Activated naive CD8-positive, alpha-beta T cell (primary cell): ENCODE data around the gene THTPA.

Source experiments
- H3K27ac Mint-ChIP-seq: one replicate; pipeline ENCODE4 v1.8.0; 2021; ENCODE audit warnings: mixed read lengths
- H3K27me3 Mint-ChIP-seq: one replicate; pipeline ENCODE4 v1.8.0; 2021; ENCODE audit warnings: mixed read lengths
- H3K36me3 Mint-ChIP-seq: one replicate; pipeline ENCODE4 v1.8.0; 2021; ENCODE audit warnings: mixed read lengths
- H3K4me1 Mint-ChIP-seq: one replicate; pipeline ENCODE4 v1.8.0; 2021; ENCODE audit warnings: low read depth, mixed read lengths
- H3K4me3 Mint-ChIP-seq: one replicate; pipeline ENCODE4 v1.8.0; 2021; ENCODE audit warnings: mild to moderate bottlenecking, mixed read lengths
- H3K9me3 Mint-ChIP-seq: one replicate; pipeline ENCODE4 v1.8.0; 2021; ENCODE audit warnings: low read depth, mixed read lengths

The THTPA gene

DNA sequence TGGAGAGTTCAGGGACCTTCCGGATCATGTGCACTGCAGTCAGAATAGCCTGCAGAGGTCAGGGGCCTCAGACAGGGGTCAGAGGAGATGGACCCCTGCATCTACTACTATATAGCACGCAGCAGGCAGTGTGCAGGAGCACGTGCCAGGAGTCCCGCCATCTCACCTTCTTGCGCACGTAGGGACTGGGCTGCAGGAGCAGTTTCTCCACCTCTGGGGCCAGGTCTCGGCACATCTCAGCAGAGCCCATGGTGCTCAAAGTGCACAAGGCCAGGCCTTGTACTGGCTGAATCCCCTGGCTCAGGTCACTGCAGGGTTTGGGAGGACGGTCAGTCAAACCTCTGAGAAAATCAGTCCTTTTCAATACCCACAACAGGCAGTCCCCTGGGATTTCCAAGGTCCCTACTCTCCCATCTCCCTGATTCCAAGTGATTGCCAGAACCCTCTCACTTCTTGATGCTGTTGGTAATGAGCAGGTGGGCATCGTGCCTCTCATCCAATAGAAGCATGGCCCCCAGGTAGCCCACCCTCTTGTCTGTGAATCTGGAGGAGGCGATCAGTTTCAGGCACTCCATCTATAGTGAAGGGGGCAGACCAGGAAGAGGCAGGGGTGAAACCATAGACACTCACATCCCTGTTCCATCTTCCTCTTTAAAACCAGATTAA lies 10.2 kb downstream of the THTPA start:
- H3K9me3 Mint-ChIP-seq = no peaks in the 10 kb centered on the region
- peaks cover 38% of the 10 kb centered on the region for H3K4me1 Mint-ChIP-seq
- H3K27ac Mint-ChIP-seq = peak overlapping the region; percentile 70
- peaks cover 4% of the 10 kb centered on the region for H3K36me3 Mint-ChIP-seq
- H3K4me3 Mint-ChIP-seq = peak overlapping the region; percentile 99
- H3K27me3 Mint-ChIP-seq = no peaks in the 10 kb centered on the region

DNA sequence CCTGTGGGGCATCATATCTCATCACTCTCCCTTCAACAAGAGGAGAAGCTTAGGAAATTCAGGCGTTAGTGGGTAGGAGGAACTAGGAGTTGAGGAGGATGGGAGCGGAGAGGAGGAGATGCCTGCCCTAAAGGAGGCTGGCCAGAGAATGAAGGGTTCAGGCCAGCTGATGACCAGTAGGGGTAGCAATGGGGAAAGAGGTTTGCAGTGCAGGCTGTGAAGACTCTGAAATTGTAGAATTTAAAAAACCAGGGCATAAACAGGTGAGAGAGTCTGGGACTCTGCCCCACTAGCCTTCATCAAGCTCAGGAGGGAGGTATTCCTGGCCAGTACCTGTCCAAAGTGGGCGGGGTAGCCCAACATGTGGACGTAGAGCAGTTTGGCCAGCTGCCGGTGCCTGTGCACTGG lies 10.7 kb downstream of the THTPA start:
- no peaks in the 10 kb centered on the region for H3K9me3 Mint-ChIP-seq
- no peaks in the 10 kb centered on the region for H3K27me3 Mint-ChIP-seq
- H3K36me3 Mint-ChIP-seq = peaks cover 4% of the 10 kb centered on the region
- peak overlapping the region; percentile 96 for H3K27ac Mint-ChIP-seq
- H3K4me1 Mint-ChIP-seq = peaks cover 35% of the 10 kb centered on the region
- H3K4me3 Mint-ChIP-seq = peak overlapping the region; percentile 99

GRCh38 chr14:23567186-23568020 lies 11.3 kb downstream of the THTPA start, which contains the start of gene AP1G2:
AP1G2 (minus strand) TSS chr14:23567791; CDS start chr14:23567314, 477 bp downstream.
- Mint-ChIP-seq H3K4me3 (peak within 1 kb of the TSS; percentile 99), H3K9me3 (no peaks in the 10 kb centered on the region)

GRCh38 chr14:23568021-23568599 lies 12.0 kb downstream of the THTPA start:
- Mint-ChIP-seq H3K36me3 (peaks cover 4% of the 10 kb centered on the region), H3K27me3 (peaks cover 1% of the 10 kb centered on the region), H3K4me1 (peaks cover 31% of the 10 kb centered on the region), H3K27ac (peak overlapping the region; percentile 54), H3K4me3 (peak overlapping the region; percentile 99), H3K9me3 (no peaks in the 10 kb centered on the region)

More at GRCh38 chr14:23567186-23568020, 11.3 kb downstream of the THTPA start, which contains the start of gene AP1G2:
- H3K36me3 Mint-ChIP-seq = peaks cover 4% of the 10 kb centered on the region
- H3K27me3 Mint-ChIP-seq = no peaks in the 10 kb centered on the region
- H3K4me1 Mint-ChIP-seq = peaks cover 35% of the 10 kb centered on the region
- H3K27ac Mint-ChIP-seq = peak within 1 kb of the TSS; percentile 96

- Mint-ChIP-seq H3K27ac (peak overlapping the region; percentile 58), H3K27me3 (peaks cover 1% of the 10 kb centered on the region), H3K9me3 (no peaks in the 10 kb centered on the region), H3K4me3 (peak overlapping the region; percentile 99), H3K36me3 (peaks cover 4% of the 10 kb centered on the region), H3K4me1 (peaks cover 30% of the 10 kb centered on the region)
These were observed 12.7 kb downstream of the THTPA start for GRCh38 chr14:23568600-23569331.

GRCh38 chr14:23569443-23570151 lies 13.5 kb downstream of the THTPA start:
- Mint-ChIP-seq H3K36me3 (no peaks in the 10 kb centered on the region), H3K9me3 (no peaks in the 10 kb centered on the region), H3K27me3 (peaks cover 3% of the 10 kb centered on the region), H3K27ac (peak overlapping the region; percentile 58), H3K4me3 (peak overlapping the region; percentile 9), H3K4me1 (peaks cover 25% of the 10 kb centered on the region)

- peaks cover 30% of the 10 kb centered on the region for H3K4me1 Mint-ChIP-seq
- H3K4me3 Mint-ChIP-seq = no peak overlapping the region
- no peak overlapping the region for H3K27ac Mint-ChIP-seq
- no peaks in the 10 kb centered on the region for H3K36me3 Mint-ChIP-seq
- peaks cover 9% of the 10 kb centered on the region for H3K27me3 Mint-ChIP-seq
- no peaks in the 10 kb centered on the region for H3K9me3 Mint-ChIP-seq
These were observed 14.9 kb downstream of the THTPA start for GRCh38 chr14:23570806-23571483.

GRCh38 chr14:23571701-23572523 lies 15.8 kb downstream of the THTPA start:
- H3K4me1 Mint-ChIP-seq = peaks cover 31% of the 10 kb centered on the region
- H3K27ac Mint-ChIP-seq = no peak overlapping the region
- no peak overlapping the region for H3K4me3 Mint-ChIP-seq

DNA sequence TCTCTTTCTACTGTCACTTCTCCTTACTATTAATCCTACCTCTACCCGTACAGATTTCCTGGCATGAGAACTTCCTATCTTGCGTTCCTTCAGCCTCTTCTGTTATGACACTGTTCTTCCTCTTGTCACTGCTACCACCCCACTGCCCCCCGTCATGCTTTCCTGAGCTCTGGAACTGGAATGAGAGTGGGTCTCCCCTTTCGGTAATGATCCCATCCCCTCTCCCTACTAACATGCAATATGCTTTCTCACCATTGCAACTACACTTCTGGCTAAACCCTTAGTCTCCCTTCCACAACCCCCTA lies 16.4 kb downstream of the THTPA start:
- H3K27ac Mint-ChIP-seq = no peak overlapping the region
- no peaks in the 10 kb centered on the region for H3K36me3 Mint-ChIP-seq
- H3K4me1 Mint-ChIP-seq = peaks cover 29% of the 10 kb centered on the region
- peaks cover 16% of the 10 kb centered on the region for H3K27me3 Mint-ChIP-seq
- no peak overlapping the region for H3K4me3 Mint-ChIP-seq
- no peaks in the 10 kb centered on the region for H3K9me3 Mint-ChIP-seq

More at GRCh38 chr14:23571701-23572523, 15.8 kb downstream of the THTPA start:
- Mint-ChIP-seq H3K27me3 (peaks cover 16% of the 10 kb centered on the region), H3K9me3 (no peaks in the 10 kb centered on the region), H3K36me3 (no peaks in the 10 kb centered on the region)

DNA sequence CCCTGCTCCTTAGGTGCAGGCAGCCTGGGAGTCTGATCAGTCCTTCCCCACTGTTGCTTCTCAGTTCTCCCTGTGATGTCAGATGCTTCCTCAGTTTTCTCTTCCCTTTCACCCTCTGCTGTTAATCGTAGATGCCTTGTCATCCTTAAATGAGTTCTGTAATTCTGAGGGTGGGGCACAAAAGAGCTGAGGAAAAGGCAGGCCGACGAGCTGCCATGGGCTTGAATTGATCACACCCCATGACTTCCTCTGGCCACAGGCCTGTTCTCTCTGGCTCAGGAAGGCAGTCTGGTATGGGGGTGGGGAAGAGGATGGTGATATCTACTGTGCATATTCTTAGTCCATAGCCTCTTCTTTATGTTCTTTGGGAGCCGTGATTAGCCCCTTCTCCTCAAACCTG lies 16.8 kb downstream of the THTPA start:
- Mint-ChIP-seq H3K27me3 (peaks cover 16% of the 10 kb centered on the region), H3K4me1 (peaks cover 25% of the 10 kb centered on the region), H3K27ac (no peak overlapping the region)

DNA sequence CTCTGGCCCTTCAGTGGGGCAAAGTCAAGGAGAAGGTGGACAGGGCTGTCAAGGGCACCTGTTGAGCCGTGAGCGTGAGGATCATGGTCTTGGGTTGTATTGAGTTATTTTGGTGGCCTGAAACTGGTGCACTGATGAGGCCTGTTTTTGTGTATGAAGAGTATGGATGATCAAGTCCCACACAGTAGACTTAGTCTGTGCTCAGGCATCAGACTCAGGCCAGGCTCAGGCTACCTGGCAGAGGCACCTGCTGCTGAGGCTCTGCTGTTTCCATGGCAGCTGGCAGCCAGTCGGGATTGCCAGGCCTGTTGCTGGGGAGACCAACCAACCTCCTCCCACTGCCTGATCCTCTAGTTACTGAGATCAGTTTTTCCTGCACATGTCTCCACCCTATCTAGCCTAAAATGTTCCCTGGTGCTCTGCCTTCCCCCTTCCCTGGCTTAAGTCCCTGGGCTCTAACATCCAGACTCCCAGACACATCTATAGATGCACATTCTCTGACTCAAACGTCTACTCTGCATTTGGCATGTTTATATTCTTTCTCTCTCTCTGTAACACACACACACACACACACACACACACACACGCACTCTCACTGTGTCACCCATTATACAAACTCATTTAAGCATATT lies 17.4 kb downstream of the THTPA start:
- Mint-ChIP-seq H3K27ac (no peak overlapping the region), H3K9me3 (no peaks in the 10 kb centered on the region)

More for the DNA sequence above, 16.8 kb downstream of the THTPA start:
- Mint-ChIP-seq H3K9me3 (no peaks in the 10 kb centered on the region), H3K36me3 (no peaks in the 10 kb centered on the region), H3K4me3 (no peak overlapping the region)

GRCh38 chr14:23577004-23577681 lies 21.1 kb downstream of the THTPA start:
- Mint-ChIP-seq H3K9me3 (no peaks in the 10 kb centered on the region), H3K27me3 (peaks cover 23% of the 10 kb centered on the region), H3K4me3 (peak overlapping the region; percentile 71), H3K27ac (no peak overlapping the region), H3K36me3 (no peaks in the 10 kb centered on the region), H3K4me1 (peaks cover 20% of the 10 kb centered on the region)

More for the DNA sequence above, 17.4 kb downstream of the THTPA start:
- H3K27me3 Mint-ChIP-seq = peaks cover 17% of the 10 kb centered on the region
- H3K4me3 Mint-ChIP-seq = no peak overlapping the region
- peaks cover 23% of the 10 kb centered on the region for H3K4me1 Mint-ChIP-seq
- no peaks in the 10 kb centered on the region for H3K36me3 Mint-ChIP-seq
